Uterus (tissue), 2 donors: ENCODE data around the gene BAZ2A.

Source experiments
- POLR2A ChIP-seq, 2 donors: fragments of 450-650 bp; IDR thresholded peaks; one replicate each; pipeline ENCODE4 v1.6.1; 2016; ENCODE audit warnings: antibody characterized with exemption in 2 of 2, mild to moderate bottlenecking in 1 of 2, moderate library complexity in 1 of 2
- TF ChIP-seq, protein P1 (sequence below), 4 experiments: fragments of 200-600 bp in 2 of 4; fragments of 450-650 bp in 2 of 4; sonication (generic) in 2 of 4; IDR thresholded peaks; one replicate each; pipeline ENCODE4 v1.5.1; 2016 to 2019; ENCODE audit warnings: antibody characterized with exemption in 4 of 4, mild to moderate bottlenecking in 2 of 4, moderate library complexity in 1 of 4

GRCh38 chr12:56604355-56604754, 25.8 kb downstream of the BAZ2A start:
- TF ChIP-seq, protein P1, sequence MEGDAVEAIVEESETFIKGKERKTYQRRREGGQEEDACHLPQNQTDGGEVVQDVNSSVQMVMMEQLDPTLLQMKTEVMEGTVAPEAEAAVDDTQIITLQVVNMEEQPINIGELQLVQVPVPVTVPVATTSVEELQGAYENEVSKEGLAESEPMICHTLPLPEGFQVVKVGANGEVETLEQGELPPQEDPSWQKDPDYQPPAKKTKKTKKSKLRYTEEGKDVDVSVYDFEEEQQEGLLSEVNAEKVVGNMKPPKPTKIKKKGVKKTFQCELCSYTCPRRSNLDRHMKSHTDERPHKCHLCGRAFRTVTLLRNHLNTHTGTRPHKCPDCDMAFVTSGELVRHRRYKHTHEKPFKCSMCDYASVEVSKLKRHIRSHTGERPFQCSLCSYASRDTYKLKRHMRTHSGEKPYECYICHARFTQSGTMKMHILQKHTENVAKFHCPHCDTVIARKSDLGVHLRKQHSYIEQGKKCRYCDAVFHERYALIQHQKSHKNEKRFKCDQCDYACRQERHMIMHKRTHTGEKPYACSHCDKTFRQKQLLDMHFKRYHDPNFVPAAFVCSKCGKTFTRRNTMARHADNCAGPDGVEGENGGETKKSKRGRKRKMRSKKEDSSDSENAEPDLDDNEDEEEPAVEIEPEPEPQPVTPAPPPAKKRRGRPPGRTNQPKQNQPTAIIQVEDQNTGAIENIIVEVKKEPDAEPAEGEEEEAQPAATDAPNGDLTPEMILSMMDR (IDR thresholded peaks at IDR 0.05): no peak
- TF ChIP-seq POLR2A (IDR thresholded peaks at IDR 0.05): no peak
